Astrocyte (in vitro differentiated cells and primary cell): ENCODE measurements around the gene UTP18. TPM values are rescaled to one million over a fixed set of nuclear protein-coding genes. Genes with fewer than 3 reads are reported as not detected.

Experiments
- DNase-seq: peaks from one replicate; pipeline ENCODE4 v3.0.0-alpha.2; 2010; ENCODE audit warnings: low read depth
- FAIRE-seq: peaks from 2 replicates; lab custom pipeline; 2011; peaks lifted over from hg19 to GRCh38; lab: Jason Lieb, UNC
- H2AFZ ChIP-seq: 2 replicates; pipeline ENCODE4 v1.6.0; 2012; ENCODE audit warnings: low read depth, low read length, inconsistent platforms
- H3K27ac ChIP-seq: 2 replicates; pipeline ENCODE4 v1.5.1; 2011; ENCODE audit warnings: low read depth, low read length, inconsistent platforms
- H3K27me3 ChIP-seq: 2 replicates; pipeline ENCODE4 v1.6.0; 2011; ENCODE audit warnings: low read length, inconsistent platforms; ENCODE audit not compliant: insufficient read depth
- H3K36me3 ChIP-seq: 2 replicates; pipeline ENCODE4 v1.5.1; 2011; ENCODE audit warnings: low read length, inconsistent platforms; ENCODE audit not compliant: insufficient read depth
- H3K4me1 ChIP-seq: 2 replicates; pipeline ENCODE4 v1.5.1; 2011; ENCODE audit warnings: low read length, inconsistent platforms; ENCODE audit not compliant: insufficient read depth
- H3K4me2 ChIP-seq: 2 replicates; pipeline ENCODE4 v1.6.0; 2012; ENCODE audit warnings: low read length, inconsistent platforms
- H3K4me3 ChIP-seq: 2 replicates; pipeline ENCODE4 v1.5.1; 2011; ENCODE audit warnings: low read depth, mild to moderate bottlenecking, low read length, inconsistent platforms; ENCODE audit not compliant: insufficient read depth
- H3K79me2 ChIP-seq: 2 replicates; pipeline ENCODE4 v1.6.0; 2012; ENCODE audit warnings: mild to moderate bottlenecking, low read length, inconsistent platforms; ENCODE audit not compliant: insufficient read depth
- H3K9ac ChIP-seq: 2 replicates; pipeline ENCODE4 v1.6.0; 2012; ENCODE audit warnings: mild to moderate bottlenecking, low read length, inconsistent platforms
- H3K9me3 ChIP-seq: 2 replicates; pipeline ENCODE4 v1.5.1; 2012; ENCODE audit warnings: low read depth, mild to moderate bottlenecking, low read length, inconsistent platforms; ENCODE audit not compliant: insufficient read depth
- H4K20me1 ChIP-seq: 2 replicates; pipeline ENCODE4 v1.6.0; 2012; ENCODE audit warnings: low read length, inconsistent platforms; ENCODE audit not compliant: insufficient read depth
- H3K27ac Mint-ChIP-seq: one replicate; pipeline ENCODE4 v1.8.0; 2021; ENCODE audit warnings: mild to moderate bottlenecking, mixed read lengths; ENCODE audit not compliant: unreplicated experiment
- H3K27me3 Mint-ChIP-seq: one replicate; pipeline ENCODE4 v1.8.0; 2021; ENCODE audit warnings: low read depth, mixed read lengths; ENCODE audit not compliant: unreplicated experiment
- H3K36me3 Mint-ChIP-seq: one replicate; pipeline ENCODE4 v1.8.0; 2021; ENCODE audit warnings: low read depth, mixed read lengths; ENCODE audit not compliant: unreplicated experiment
- H3K4me1 Mint-ChIP-seq: one replicate; pipeline ENCODE4 v1.8.0; 2021; ENCODE audit warnings: low read depth, mixed read lengths; ENCODE audit not compliant: unreplicated experiment
- H3K4me3 Mint-ChIP-seq: one replicate; pipeline ENCODE4 v1.8.0; 2021; ENCODE audit warnings: mild to moderate bottlenecking, moderate library complexity, mixed read lengths; ENCODE audit not compliant: unreplicated experiment
- H3K9me3 Mint-ChIP-seq: one replicate; pipeline ENCODE4 v1.8.0; 2021; ENCODE audit warnings: mild to moderate bottlenecking, mixed read lengths; ENCODE audit not compliant: unreplicated experiment
- CTCF ChIP-seq: IDR thresholded peaks from 2 replicates; pipeline ENCODE4 v1.5.1; 2011; ENCODE audit warnings: low read depth, mild to moderate bottlenecking, inconsistent platforms, low read length, moderate library complexity; ENCODE audit not compliant: insufficient read depth
- EZH2 ChIP-seq: IDR thresholded peaks from 2 replicates; pipeline ENCODE4 v1.6.1; 2012; ENCODE audit warnings: mild to moderate bottlenecking, low read length, inconsistent platforms; ENCODE audit not compliant: insufficient read depth
- total RNA-seq: library from RNA; stranded (reverse); gene quantifications from 2 replicates; pipeline ENCODE4 v1.2.1, GENCODE V29; 2021

The UTP18 gene
- total RNA-seq, 1 donor from 2014 or later, result 35.0 TPM

- TF ChIP-seq EZH2 (no peak), CTCF (no peak)
- Histone ChIP-seq H3K79me2 (no peaks in the 10 kb centered on the region), H3K9ac (no peak overlapping the region), H4K20me1 (no peaks in the 10 kb centered on the region), H2AFZ (no peak overlapping the region), H3K4me3 (no peak overlapping the region), H3K27me3 (no peaks in the 10 kb centered on the region), H3K36me3 (no peaks in the 10 kb centered on the region), H3K9me3 (peaks cover 4% of the 10 kb centered on the region), H3K4me1 (no peaks in the 10 kb centered on the region), H3K4me2 (no peak overlapping the region), H3K27ac (no peak overlapping the region)
- Mint-ChIP-seq H3K27me3 (no peaks in the 10 kb centered on the region), H3K9me3 (peaks cover 13% of the 10 kb centered on the region), H3K27ac (no peak overlapping the region), H3K4me1 (no peaks in the 10 kb centered on the region), H3K36me3 (no peaks in the 10 kb centered on the region), H3K4me3 (no peak overlapping the region)
- DNase-seq (no peak), FAIRE-seq (no peak)
Observed at GRCh38 chr17:51319186-51319585, 58.8 kb downstream of the UTP18 start.

GRCh38 chr17:51322390-51323029 lies 62.2 kb downstream of the UTP18 start:
- Histone ChIP-seq H3K9ac (no peak overlapping the region), H3K27ac (no peak overlapping the region), H3K4me3 (no peak overlapping the region), H3K9me3 (peaks cover 4% of the 10 kb centered on the region), H4K20me1 (no peaks in the 10 kb centered on the region), H3K4me2 (no peak overlapping the region), H3K4me1 (no peaks in the 10 kb centered on the region), H3K27me3 (no peaks in the 10 kb centered on the region), H3K79me2 (no peaks in the 10 kb centered on the region), H3K36me3 (no peaks in the 10 kb centered on the region), H2AFZ (no peak overlapping the region)
- DNase-seq (no peak), FAIRE-seq (no peak)
- peaks cover 17% of the 10 kb centered on the region for H3K9me3 Mint-ChIP-seq
- no peaks in the 10 kb centered on the region for H3K27me3 Mint-ChIP-seq
- H3K27ac Mint-ChIP-seq, result no peak overlapping the region
- H3K4me1 Mint-ChIP-seq, result no peaks in the 10 kb centered on the region
- TF ChIP-seq EZH2, result no peak
- no peak for TF ChIP-seq CTCF
- no peak overlapping the region for H3K4me3 Mint-ChIP-seq
- no peaks in the 10 kb centered on the region for H3K36me3 Mint-ChIP-seq

GRCh38 chr17:51325471-51325870 lies 65.1 kb downstream of the UTP18 start:
- no peaks in the 10 kb centered on the region for H3K27me3 ChIP-seq
- H3K4me1 ChIP-seq, result no peaks in the 10 kb centered on the region

More at GRCh38 chr17:51325471-51325870, 65.1 kb downstream of the UTP18 start:
- H3K4me2 ChIP-seq, result no peak overlapping the region
- no peak for TF ChIP-seq CTCF
- TF ChIP-seq EZH2, result no peak
- Mint-ChIP-seq H3K36me3 (no peaks in the 10 kb centered on the region), H3K27ac (no peak overlapping the region), H3K9me3 (peaks cover 12% of the 10 kb centered on the region), H3K4me3 (no peak overlapping the region), H3K4me1 (no peaks in the 10 kb centered on the region), H3K27me3 (peaks cover 2% of the 10 kb centered on the region)
- no peaks in the 10 kb centered on the region for H3K9me3 ChIP-seq
- H3K36me3 ChIP-seq, result no peaks in the 10 kb centered on the region
- no peak overlapping the region for H2AFZ ChIP-seq
- H3K4me3 ChIP-seq, result no peak overlapping the region
- no peaks in the 10 kb centered on the region for H3K79me2 ChIP-seq
- FAIRE-seq, result no peak
- no peak for DNase-seq
- H3K9ac ChIP-seq, result no peak overlapping the region
- no peak overlapping the region for H3K27ac ChIP-seq
- H4K20me1 ChIP-seq, result no peaks in the 10 kb centered on the region
